Measurements from ENCODE around the gene HNRNPUL2.

The HNRNPUL2 gene

GRCh38 chr11:62665599-62666258 lies 61.5 kb downstream of the HNRNPUL2 start:
- TF ChIP-seq REST (IDR thresholded peaks at IDR 0.05; ENCODE audit: insufficient read depth in 1 of 2, low read depth in 2 of 2, low read length in 2 of 2) (no peak), TAF1 (IDR thresholded peaks at IDR 0.05; ENCODE audit: borderline replicate concordance, insufficient read depth, low read length) (peak; percentile 47; the same call in 1 of the 2 replicates)

GRCh38 chr11:62665075-62665598 lies 62.1 kb downstream of the HNRNPUL2 start, which contains the start of the genes C11orf98 and CSKMT:
Gene C11orf98, minus strand, starts transcription at chr11:62665210. Its CDS starts 41 bp downstream, at chr11:62665169.
Gene CSKMT, plus strand, starts transcription at chr11:62665312. Its CDS starts 568 bp downstream, at chr11:62665880.
- TF ChIP-seq TAF1 (IDR thresholded peaks at IDR 0.05; ENCODE audit: borderline replicate concordance, insufficient read depth, low read length) (peak; percentile 99), SIN3A (IDR thresholded peaks at IDR 0.05; ENCODE audit: borderline replicate concordance, insufficient read depth, low read length) (peak; percentile 97), POLR2AphosphoS5 (IDR thresholded peaks at IDR 0.05; ENCODE audit: low read depth, low read length) (peak; percentile 100), REST (IDR thresholded peaks at IDR 0.05; ENCODE audit: insufficient read depth in 1 of 2, low read depth in 2 of 2, low read length in 2 of 2) (peak in 1 of 2 experiments; percentile 79), FOXP2 (optimal IDR thresholded peaks at IDR 0.05; ENCODE audit: borderline replicate concordance, extremely low read depth, extremely low read length, insufficient read depth) (no peak)

GRCh38 chr11:62664405-62665074 lies 62.7 kb downstream of the HNRNPUL2 start:
- no peak for TF ChIP-seq POLR2AphosphoS5 (IDR thresholded peaks at IDR 0.05; ENCODE audit: low read depth, low read length)
- no peak for TF ChIP-seq SIN3A (IDR thresholded peaks at IDR 0.05; ENCODE audit: borderline replicate concordance, insufficient read depth, low read length)

All from PFSK-1 (cell line).